ENCODE measurements around the gene FGF14.

Gene FGF14

GRCh38 chr13:101774393-101774792, 627.5 kb downstream of the FGF14 start:
- no peak for DNase-seq (ENCODE audit: low read depth, low spot score)
- no peak overlapping the region for H3K27ac ChIP-seq

- DNase-seq (ENCODE audit: low read depth, low spot score), result no peak
- H3K27ac ChIP-seq, result no peak overlapping the region
Measured at GRCh38 chr13:101773062-101773461, 628.8 kb downstream of the FGF14 start.

GRCh38 chr13:101767131-101767530, 634.7 kb downstream of the FGF14 start:
- DNase-seq (ENCODE audit: low read depth, low spot score), result no peak

GRCh38 chr13:101763191-101763590, 638.7 kb downstream of the FGF14 start:
- no peak for DNase-seq (ENCODE audit: low read depth, low spot score)
- H3K27ac ChIP-seq, result no peak overlapping the region

More at GRCh38 chr13:101767131-101767530, 634.7 kb downstream of the FGF14 start:
- no peak overlapping the region for H3K27ac ChIP-seq

- no peak overlapping the region for H3K27ac ChIP-seq
- DNase-seq (ENCODE audit: low read depth, low spot score), result no peak
Measured at GRCh38 chr13:101757446-101758039, 644.3 kb downstream of the FGF14 start.

GRCh38 chr13:101755228-101755887, 646.5 kb downstream of the FGF14 start:
- no peak overlapping the region for H3K27ac ChIP-seq
- no peak for DNase-seq (ENCODE audit: low read depth, low spot score)

- H3K27ac ChIP-seq, result no peak overlapping the region
- no peak for DNase-seq (ENCODE audit: low read depth, low spot score)
Measured at GRCh38 chr13:101752432-101752831, 649.4 kb downstream of the FGF14 start.

GRCh38 chr13:101751488-101751887, 650.4 kb downstream of the FGF14 start:
- peak; percentile 22 for DNase-seq (ENCODE audit: low read depth, low spot score)
- no peak overlapping the region for H3K27ac ChIP-seq

GRCh38 chr13:101749584-101749983, 652.3 kb downstream of the FGF14 start:
- DNase-seq (ENCODE audit: low read depth, low spot score), result no peak
- H3K27ac ChIP-seq, result no peak overlapping the region

- DNase-seq (ENCODE audit: low read depth, low spot score), result no peak
- no peak overlapping the region for H3K27ac ChIP-seq
Measured at GRCh38 chr13:101747039-101747438, 654.8 kb downstream of the FGF14 start.

GRCh38 chr13:101746513-101746912, 655.3 kb downstream of the FGF14 start:
- DNase-seq (ENCODE audit: low read depth, low spot score), result no peak
- H3K27ac ChIP-seq, result no peak overlapping the region

GRCh38 chr13:101739382-101740178, 662.3 kb downstream of the FGF14 start:
- H3K27ac ChIP-seq, result no peak overlapping the region
- no peak for DNase-seq (ENCODE audit: low read depth, low spot score)

GRCh38 chr13:101738336-101738735, 663.5 kb downstream of the FGF14 start:
- no peak overlapping the region for H3K27ac ChIP-seq
- no peak for DNase-seq (ENCODE audit: low read depth, low spot score)

GRCh38 chr13:101736566-101736965, 665.3 kb downstream of the FGF14 start:
- DNase-seq (ENCODE audit: low read depth, low spot score), result no peak
- H3K27ac ChIP-seq, result no peak overlapping the region

- DNase-seq (ENCODE audit: low read depth, low spot score), result no peak
- no peak overlapping the region for H3K27ac ChIP-seq
Measured at GRCh38 chr13:101730420-101731000, 671.3 kb downstream of the FGF14 start.

- DNase-seq (ENCODE audit: low read depth, low spot score), result no peak
- no peak overlapping the region for H3K27ac ChIP-seq
Measured at GRCh38 chr13:101728615-101729014, 673.2 kb downstream of the FGF14 start.

- DNase-seq (ENCODE audit: low read depth, low spot score), result no peak
- H3K27ac ChIP-seq, result no peak overlapping the region
Measured at GRCh38 chr13:101728021-101728420, 673.8 kb downstream of the FGF14 start.

GRCh38 chr13:101727118-101727517, 674.7 kb downstream of the FGF14 start:
- DNase-seq (ENCODE audit: low read depth, low spot score), result no peak
- H3K27ac ChIP-seq, result no peak overlapping the region

GRCh38 chr13:101726681-101727080, 675.2 kb downstream of the FGF14 start:
- no peak for DNase-seq (ENCODE audit: low read depth, low spot score)

GRCh38 chr13:101718496-101718895, 683.4 kb downstream of the FGF14 start:
- no peak for DNase-seq (ENCODE audit: low read depth, low spot score)
- no peak overlapping the region for H3K27ac ChIP-seq

More at GRCh38 chr13:101726681-101727080, 675.2 kb downstream of the FGF14 start:
- no peak overlapping the region for H3K27ac ChIP-seq

- no peak overlapping the region for H3K27ac ChIP-seq
- no peak for DNase-seq (ENCODE audit: low read depth, low spot score)
Measured at GRCh38 chr13:101717353-101717752, 684.5 kb downstream of the FGF14 start.
